ENCODE results near the gene FITM1. TPM values are rescaled to one million over a fixed set of nuclear protein-coding genes. Genes with fewer than 3 reads are reported as not detected.

FITM1 gene
- total RNA-seq, 1 experiment from 2014 or later = 0.72 TPM

- Histone ChIP-seq H3K27me3 (ENCODE audit: insufficient read depth, low read length) (no peaks in the 10 kb centered on the region), H4K20me1 (ENCODE audit: control insufficient read depth, insufficient read depth, insufficient read length) (no peaks in the 10 kb centered on the region), H2BK12ac (ENCODE audit: insufficient read length, low read depth, low read length) (no peak overlapping the region), H3T11ph (ENCODE audit: low read length) (no peak overlapping the region), H3K27ac (ENCODE audit: insufficient read length, low read depth, low read length) (no peak overlapping the region), H2BK5ac (ENCODE audit: insufficient read length, low read length) (no peak overlapping the region), H2AK5ac (ENCODE audit: insufficient read length, low read length) (no peak overlapping the region), H3K79me1 (ENCODE audit: insufficient read depth, low read depth, low read length, poor library complexity, severe bottlenecking) (no peaks in the 10 kb centered on the region), H3K4me1 (ENCODE audit: insufficient read depth, low read length) (no peaks in the 10 kb centered on the region), H3K9ac (ENCODE audit: extremely low read depth, insufficient read length, low read length) (no peak overlapping the region), H2BK120ac (ENCODE audit: low read depth, low read length, poor library complexity, severe bottlenecking) (no peak overlapping the region), H4K91ac (ENCODE audit: insufficient read length, low read depth, low read length) (no peak overlapping the region), H3K23ac (ENCODE audit: insufficient read length, low read depth, low read length) (no peak overlapping the region), H3K18ac (ENCODE audit: insufficient read length, low read depth, low read length) (no peak overlapping the region), H2BK15ac (ENCODE audit: low read depth, low read length) (no peak overlapping the region), H3K56ac (ENCODE audit: insufficient read length, low read depth, low read length) (no peak overlapping the region), H3K23me2 (ENCODE audit: insufficient read length, low read depth, low read length, poor library complexity, severe bottlenecking) (no peaks in the 10 kb centered on the region), H3K4me2 (ENCODE audit: insufficient read depth, insufficient read length, low read length) (no peak overlapping the region), H4K8ac (replicated peaks; ENCODE audit: insufficient read length, low read depth, low read length) (no peak overlapping the region), H4K5ac (ENCODE audit: insufficient read length, low read depth, low read length) (no peak overlapping the region), H3K14ac (ENCODE audit: insufficient read depth, low read length) (no peak overlapping the region), H3K9me3 (ENCODE audit: control insufficient read depth, low read depth, low read length) (no peaks in the 10 kb centered on the region), H3K4ac (ENCODE audit: low read depth, low read length) (no peak overlapping the region), H2AFZ (ENCODE audit: low read length) (no peak overlapping the region), H2BK20ac (ENCODE audit: low read depth, low read length, poor library complexity, severe bottlenecking) (no peak overlapping the region), H3K79me2 (ENCODE audit: insufficient read depth, low read length) (no peaks in the 10 kb centered on the region)
- no peak overlapping the region; a peak in 1 of 7 replicates for H3K27ac Mint-ChIP-seq
- no peaks in the 10 kb centered on the region; the same call in 1 of the 2 replicates for H3K27me3 Mint-ChIP-seq (ENCODE audit: low read depth)
- H3K4me3 Mint-ChIP-seq = no peak overlapping the region
- no peaks in the 10 kb centered on the region for H3K9me3 Mint-ChIP-seq
- H3K36me3 Mint-ChIP-seq (ENCODE audit: insufficient read depth in 1 of 3, low read depth in 3 of 3) = peaks cover 7 to 42% (median 26%) of the 10 kb centered on the region in 3 experiments
- WGBS (ENCODE audit: extremely low coverage, insufficient read length, low lambda C conversion rate) = no CpG with 5 or more reads among the region's 5 CpGs
- no peak for DNase-seq
- no peak for TF ChIP-seq CTCF (conservative IDR thresholded peaks at IDR 0.05)
- peaks cover 10 to 12% of the 10 kb centered on the region in 2 experiments for H3K4me1 Mint-ChIP-seq
These were observed 35.3 kb downstream of the FITM1 start for GRCh38 chr14:24165785-24166184.

Data from H9 (cell line).